ENCODE results near the gene GBE1. TPM values are rescaled to one million over a fixed set of nuclear protein-coding genes. Genes with fewer than 3 reads are reported as not detected.
"Not testable (repeated sequence)": the region's sequence is repeated elsewhere in the genome, so short reads cannot be mapped to it uniquely, and the experiment has no call there.

The GBE1 gene
- 70.5 and 124 TPM in 2 replicates for total RNA-seq

GRCh38 chr3:81760924-81761903 is at the start of gene GBE1:
Gene GBE1 (minus strand): TSS chr3:81761645. CDS start chr3:81761517, 128 bp downstream.
- DNase-seq, result peak; percentile 89

- DNase-seq, result no peak
Observed at GRCh38 chr3:81808900-81809299, 47.5 kb upstream of the GBE1 start.

DNA sequence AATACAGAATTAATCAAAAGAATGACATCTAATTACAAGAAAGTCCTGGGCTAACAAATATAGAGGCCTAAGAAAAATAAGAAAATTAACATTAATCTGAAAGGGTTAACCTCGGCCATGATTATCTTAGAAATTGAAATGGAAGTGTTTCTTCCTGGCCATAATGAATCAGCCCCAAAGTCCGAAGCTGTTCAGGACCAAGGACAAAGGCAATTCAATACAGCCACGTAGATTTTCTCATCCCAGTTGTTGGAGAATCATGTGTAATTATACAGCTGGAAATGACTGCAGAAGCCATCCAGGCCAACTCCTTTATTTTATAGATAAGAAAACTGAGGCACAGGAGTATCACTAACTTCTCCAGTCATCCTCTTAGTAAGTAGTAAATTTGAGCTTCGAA is 38.0 kb upstream of the GBE1 start:
- peak; percentile 8 for DNase-seq

- no peak for DNase-seq
Observed at GRCh38 chr3:81793410-81793809, 32.0 kb upstream of the GBE1 start.

DNA sequence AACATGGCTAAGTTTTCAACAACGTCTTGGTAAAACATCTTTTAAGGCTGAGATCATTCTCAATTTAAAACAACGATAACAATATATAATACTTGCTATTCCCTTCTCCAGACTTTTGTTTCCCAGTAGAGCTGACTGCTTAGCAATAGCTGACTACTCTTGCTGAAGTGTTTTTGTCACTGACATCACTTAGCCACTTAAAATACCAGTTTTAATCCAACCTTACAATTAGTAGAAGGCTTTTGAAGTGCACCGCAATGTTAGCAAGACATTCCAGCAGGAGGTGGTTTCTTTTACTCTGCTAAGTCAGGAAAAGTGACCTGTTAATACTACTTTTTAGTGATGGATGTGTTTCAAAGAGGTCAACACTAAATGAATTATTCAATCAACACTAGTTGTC is 28.7 kb upstream of the GBE1 start:
- DNase-seq, result no peak

DNA sequence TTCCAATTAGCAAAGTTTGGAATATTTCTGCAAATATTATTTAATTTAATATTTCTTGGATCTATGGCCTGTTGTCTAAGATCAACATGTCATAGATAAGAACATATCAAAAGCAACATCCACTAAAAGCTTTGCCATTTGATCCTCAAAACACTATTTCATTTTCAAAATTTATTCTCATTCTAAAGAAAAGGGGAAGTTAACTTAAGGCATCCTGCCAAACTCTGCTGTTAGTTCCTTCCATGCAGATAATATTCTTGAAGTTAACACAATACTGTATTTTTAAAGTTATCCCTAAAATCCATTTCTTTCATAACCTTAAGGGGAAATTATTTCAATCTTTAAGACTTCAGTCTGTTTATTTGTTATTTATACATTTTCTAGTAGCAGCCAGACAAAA is 28.2 kb upstream of the GBE1 start:
- no peak for DNase-seq

GRCh38 chr3:81788610-81789009 is 27.2 kb upstream of the GBE1 start:
- DNase-seq, result no peak

GRCh38 chr3:81788044-81788443 is 26.6 kb upstream of the GBE1 start:
- DNase-seq, result no peak

- DNase-seq, result no peak
Observed at GRCh38 chr3:81782585-81782984, 21.1 kb upstream of the GBE1 start.

GRCh38 chr3:81778678-81779182 is 17.3 kb upstream of the GBE1 start:
- DNase-seq, result peak; percentile 37

DNA sequence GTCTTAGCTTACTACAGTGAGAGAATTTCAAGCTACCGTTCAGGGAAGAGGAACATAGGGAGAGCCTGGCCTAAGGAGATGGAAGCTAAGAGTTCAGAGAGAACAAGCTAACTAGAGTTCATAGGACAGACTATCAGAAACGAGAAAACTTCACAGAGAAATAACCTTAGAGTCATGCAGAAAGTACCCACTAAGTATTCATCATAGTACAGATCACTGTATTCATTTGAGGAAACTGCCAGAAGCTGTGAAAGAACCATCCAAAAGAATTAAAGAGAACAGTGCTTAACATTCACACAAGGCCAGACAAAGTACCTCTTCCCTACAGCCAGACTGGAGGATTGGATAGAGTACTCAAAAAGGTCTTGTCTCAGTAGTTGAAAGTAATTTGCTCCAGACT is 15.2 kb upstream of the GBE1 start:
- DNase-seq, result no peak

DNA sequence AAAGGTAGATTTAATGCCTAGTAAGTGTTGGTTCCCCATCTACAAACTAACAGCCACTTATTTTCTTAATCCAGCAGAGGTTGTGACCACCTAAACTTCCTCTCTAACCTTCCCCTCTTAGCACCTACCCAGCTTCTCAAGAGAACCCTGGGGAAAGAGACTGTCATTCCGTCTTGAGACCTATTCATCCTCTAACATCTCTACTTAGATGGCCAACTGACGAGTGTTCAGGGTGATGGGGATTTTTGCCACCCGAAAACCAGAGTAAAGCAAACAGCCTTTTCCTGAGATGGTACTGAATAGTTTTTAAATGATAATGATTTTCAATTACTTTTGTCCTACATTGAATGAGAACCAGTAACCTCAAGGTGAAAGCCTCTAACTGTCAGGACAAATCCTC is 9.3 kb upstream of the GBE1 start:
- DNase-seq, result no peak

DNA sequence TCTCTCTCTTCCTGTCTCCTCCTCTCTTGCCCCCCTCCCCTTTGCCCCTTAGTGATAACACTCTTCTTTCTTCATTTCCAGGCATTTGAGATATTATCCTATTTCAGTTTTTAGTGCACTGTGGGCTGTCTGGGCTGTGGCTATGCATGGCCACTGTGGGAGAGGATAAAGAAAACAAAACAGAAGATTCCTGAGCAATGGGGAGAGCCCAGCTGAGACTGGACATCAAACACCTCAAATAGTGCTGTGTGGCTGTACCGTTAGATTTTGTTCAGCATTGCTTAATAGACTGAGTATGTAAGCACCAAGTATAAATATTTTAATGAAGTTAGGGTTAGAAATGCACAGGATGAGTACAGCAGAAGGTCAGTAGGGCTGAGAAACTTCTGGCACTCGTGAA is 7.9 kb upstream of the GBE1 start:
- DNase-seq, result no peak

DNA sequence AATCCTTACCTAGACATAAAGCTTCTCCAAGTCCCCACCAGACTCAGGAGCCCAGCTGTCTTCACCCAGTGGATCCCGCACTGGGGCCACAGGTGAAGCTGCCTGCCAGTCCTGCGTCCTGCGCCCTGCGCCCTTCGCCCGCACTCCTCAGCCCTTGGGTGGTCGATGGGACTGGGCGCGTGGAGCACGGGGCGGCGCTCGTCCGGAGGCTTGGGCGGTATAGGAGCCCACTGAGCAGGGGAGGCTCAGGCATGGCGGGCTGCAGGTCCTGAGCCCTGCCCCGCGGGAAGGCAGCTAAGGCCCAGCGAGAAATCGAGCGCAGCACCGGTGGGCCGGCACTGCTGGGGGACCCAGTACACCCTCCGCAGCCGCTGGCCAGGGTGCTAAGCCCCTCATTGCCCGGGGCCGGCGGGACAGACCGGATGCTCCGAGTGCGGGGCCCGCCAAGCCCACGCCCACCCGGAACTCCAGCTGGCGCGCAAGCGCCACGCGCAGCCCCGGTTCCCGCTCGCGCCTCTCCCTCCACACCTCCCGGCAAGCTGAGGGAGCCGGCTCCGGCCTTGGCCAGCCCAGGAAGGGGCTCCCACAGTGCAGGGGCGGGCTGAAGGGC is 5.9 kb upstream of the GBE1 start:
- DNase-seq, result not testable (repeated sequence)

- no peak for DNase-seq
Observed at GRCh38 chr3:81765400-81765799, 4.0 kb upstream of the GBE1 start.

DNA sequence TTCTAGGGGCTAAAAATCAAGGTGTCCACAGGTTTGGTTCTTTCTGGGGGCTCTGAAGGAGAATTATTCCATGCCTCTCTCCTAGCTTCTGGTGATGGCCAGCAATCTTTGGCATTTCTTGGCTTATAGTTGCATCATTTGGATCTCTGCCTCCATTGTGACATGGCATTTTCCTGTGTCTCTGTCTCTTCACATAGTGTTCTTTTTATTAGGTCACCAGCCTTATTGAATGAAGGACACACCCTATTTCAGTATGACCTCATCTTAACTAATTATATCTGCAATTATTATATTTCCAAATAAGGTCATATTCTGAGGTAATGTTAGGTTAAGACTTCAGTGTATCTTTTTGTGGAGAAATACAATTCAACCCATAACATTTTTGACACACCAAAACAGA is 3.2 kb upstream of the GBE1 start:
- no peak for DNase-seq

DNA sequence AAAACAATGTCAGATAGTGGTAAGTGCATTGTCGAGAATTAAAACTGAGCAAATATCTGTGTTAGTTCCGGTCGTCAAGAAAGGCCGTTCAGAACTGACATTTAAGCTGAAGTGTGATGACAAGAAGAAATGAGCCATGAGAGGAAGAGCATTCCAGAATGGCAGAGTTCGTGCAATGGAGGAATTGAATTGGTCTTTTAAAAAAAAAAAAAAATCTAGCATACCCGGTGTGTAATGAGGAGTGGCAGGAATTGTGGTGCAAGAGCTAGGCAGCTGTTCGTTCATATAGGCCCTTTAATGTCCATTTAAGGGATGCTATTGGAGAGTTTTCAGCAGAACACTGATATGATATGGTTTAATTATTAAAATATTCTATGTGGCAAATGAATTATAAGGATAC is 2.6 kb upstream of the GBE1 start:
- no peak for DNase-seq

GRCh38 chr3:81763001-81763400 is 1.6 kb upstream of the GBE1 start:
- DNase-seq, result no peak

DNA sequence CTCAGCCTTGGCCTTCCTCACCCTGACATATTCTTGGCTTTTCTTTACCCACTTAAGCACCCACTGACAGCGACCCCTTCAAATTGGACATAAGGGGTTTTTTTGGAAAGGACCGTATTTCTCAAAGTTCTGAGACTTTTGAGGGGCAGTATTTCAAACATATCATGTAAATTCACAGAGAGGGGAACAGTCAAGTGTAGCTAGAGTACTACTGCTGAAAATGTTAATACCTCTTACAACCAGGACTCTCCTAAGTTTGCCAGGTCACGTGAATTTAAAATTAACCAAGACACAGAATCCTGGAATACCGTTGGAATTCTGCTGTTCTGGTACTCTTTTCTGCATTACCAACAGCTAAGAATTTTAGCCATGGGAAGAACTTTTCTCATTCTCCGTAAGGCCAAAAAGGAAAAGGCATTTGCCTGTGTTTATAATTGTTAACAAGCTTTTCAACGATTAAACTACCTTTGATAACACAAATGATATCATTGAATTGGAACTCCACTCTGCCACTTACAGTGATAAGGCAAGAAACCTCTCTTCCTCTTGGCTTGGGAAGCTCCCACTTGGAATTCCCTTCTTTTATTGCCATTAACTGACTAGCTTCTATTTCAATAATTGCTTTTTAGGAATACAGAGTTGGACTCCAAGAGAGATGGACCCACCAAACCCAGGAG is 597 bp upstream of the GBE1 start:
- DNase-seq, result no peak

DNA sequence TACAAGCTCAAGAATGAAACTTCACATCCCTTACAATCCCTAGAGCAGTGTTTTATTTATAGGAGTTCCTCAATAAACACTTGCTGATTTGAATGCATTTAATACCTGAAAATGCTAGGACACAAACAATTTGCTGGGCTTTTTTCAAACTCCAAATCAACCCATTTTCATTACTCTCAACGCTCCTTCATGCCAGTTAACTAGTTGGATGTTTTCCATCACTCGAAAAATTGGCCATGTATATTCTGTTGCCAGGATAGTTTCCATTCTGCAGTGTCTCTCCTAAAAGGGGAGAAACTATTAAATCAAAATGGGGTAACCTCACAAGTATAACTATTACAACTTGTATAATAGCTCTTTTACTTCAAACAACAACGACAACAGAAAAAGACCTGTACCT is 1.2 kb downstream of the GBE1 start:
- DNase-seq, result peak; percentile 32

- DNase-seq, result not testable (repeated sequence)
Observed at GRCh38 chr3:81758771-81759170, 2.7 kb downstream of the GBE1 start.

- DNase-seq, result peak; percentile 34
Observed at GRCh38 chr3:81758275-81758674, 3.2 kb downstream of the GBE1 start.

GRCh38 chr3:81753416-81754027 is 7.9 kb downstream of the GBE1 start:
- no peak for DNase-seq

Measured in dermis blood vessel endothelial cell (primary cell).